NCI-H1417 (cell line): ENCODE data around the gene EXD3.

ENCODE experiments used
- DNase-seq, 3 experiments: peaks; one replicate each; lab custom pipeline; 2025; lab: John Stamatoyannopoulos, UW

The EXD3 gene

GRCh38 chr9:137317718-137318511 is 105.0 kb downstream of the EXD3 start:
- no peak for DNase-seq

GRCh38 chr9:137317021-137317717 is 105.8 kb downstream of the EXD3 start:
- no peak for DNase-seq

GRCh38 chr9:137316012-137316981 is 106.7 kb downstream of the EXD3 start:
- DNase-seq = peak; percentile 4 to 79 (median 73)

GRCh38 chr9:137315581-137316011 is 107.4 kb downstream of the EXD3 start:
- no peak for DNase-seq

- no peak for DNase-seq
Observed at GRCh38 chr9:137314561-137315560, 108.1 kb downstream of the EXD3 start.

GRCh38 chr9:137313956-137314560 is 108.9 kb downstream of the EXD3 start:
- no peak for DNase-seq

- no peak for DNase-seq
Observed at GRCh38 chr9:137313326-137313936, 109.5 kb downstream of the EXD3 start.

GRCh38 chr9:137312852-137313325 is 110.1 kb downstream of the EXD3 start:
- DNase-seq = no peak

GRCh38 chr9:137311986-137312851 is 110.7 kb downstream of the EXD3 start:
- no peak for DNase-seq

GRCh38 chr9:137311171-137311985 is 111.6 kb downstream of the EXD3 start:
- peak; percentile 6 to 69 (median 65) for DNase-seq

- DNase-seq = peak in 2 of 3 experiments; percentile 45 to 57
Observed at GRCh38 chr9:137310189-137311052, 112.5 kb downstream of the EXD3 start.

GRCh38 chr9:137309368-137310188 is 113.4 kb downstream of the EXD3 start:
- no peak for DNase-seq

GRCh38 chr9:137308057-137308619 is 114.8 kb downstream of the EXD3 start:
- DNase-seq = peak in 1 of 3 experiments; percentile 56

GRCh38 chr9:137307255-137308056 is 115.5 kb downstream of the EXD3 start:
- no peak for DNase-seq

- DNase-seq = no peak
Observed at GRCh38 chr9:137306850-137307254, 116.1 kb downstream of the EXD3 start.
